Measurements from ENCODE around the gene FNDC10. TPM values are rescaled to one million over a fixed set of nuclear protein-coding genes. Genes with fewer than 3 reads are reported as not detected.

FNDC10 gene
- total and polyA plus RNA-seq, 2 experiments from 2014 or later = 2.1 to 8.8 TPM

DNA sequence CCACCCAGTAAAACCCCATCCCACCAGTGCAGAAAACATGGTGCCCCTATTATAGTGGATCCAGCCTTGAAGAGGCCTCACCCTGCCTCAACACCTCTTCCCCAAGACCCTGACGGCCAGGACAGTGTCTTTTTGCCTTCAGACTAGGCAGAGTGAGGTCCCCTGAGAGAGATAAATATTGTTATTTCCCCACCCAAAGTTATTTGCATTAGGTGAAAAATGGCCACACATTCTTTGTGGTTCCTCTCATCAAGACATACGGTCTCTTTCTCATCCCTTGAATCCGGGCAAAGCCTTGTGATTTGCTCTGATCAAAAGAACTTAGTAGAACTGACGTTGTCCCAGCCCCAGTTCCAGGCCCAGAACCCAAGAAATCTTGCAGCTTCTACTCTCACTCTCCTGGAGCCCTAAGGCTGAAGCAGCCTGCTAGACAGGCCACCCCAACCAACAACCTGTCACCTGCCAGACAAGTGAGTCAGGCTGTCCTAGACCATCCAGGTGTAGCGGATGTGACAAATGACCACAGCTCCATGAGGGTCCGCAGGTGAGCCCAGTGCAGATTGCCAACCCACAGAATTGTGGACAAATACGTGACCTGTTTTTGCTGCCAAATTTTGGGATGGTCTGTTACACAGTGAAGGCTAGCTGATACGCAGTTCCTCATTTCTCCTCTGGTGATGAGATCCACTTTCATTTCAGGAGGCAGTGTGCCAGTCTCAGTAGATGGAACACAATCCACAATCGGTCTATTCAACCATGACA, 17.2 kb downstream of the FNDC10 start:
- no peaks in the 10 kb centered on the region for H3K9me3 ChIP-seq (ENCODE audit: low read depth)
- H3K4me1 ChIP-seq (ENCODE audit: insufficient read depth) = no peaks in the 10 kb centered on the region
- no peaks in the 10 kb centered on the region for H3K36me3 ChIP-seq (replicated peaks; ENCODE audit: insufficient read depth, low read depth)
- no peak overlapping the region for H2AFZ ChIP-seq
- H3K79me2 ChIP-seq = no peaks in the 10 kb centered on the region
- H4K20me1 ChIP-seq (ENCODE audit: insufficient read depth, poor library complexity, severe bottlenecking) = no peaks in the 10 kb centered on the region
- WGBS (ENCODE audit: low lambda C conversion rate, missing lambda C conversion rate) = 73% methylated on average over 9 of the region's 9 CpGs
- H3K9me2 ChIP-seq (replicated peaks; ENCODE audit: insufficient read depth) = no peaks in the 10 kb centered on the region
- H3K27ac ChIP-seq = no peak overlapping the region
- no peak overlapping the region for H3K4me3 ChIP-seq
- DNase-seq (ENCODE audit: low spot score) = no peak
- H3K4me2 ChIP-seq = no peak overlapping the region
- TF ChIP-seq CTCF (IDR thresholded peaks at IDR 0.05; ENCODE audit: poor library complexity) (no peak), EZH2 (IDR thresholded peaks at IDR 0.05; ENCODE audit: borderline replicate concordance) (no peak), EZH2phosphoT487 (IDR thresholded peaks at IDR 0.05; ENCODE audit: low read depth, severe bottlenecking, unreplicated experiment) (no peak)
- H3K27me3 ChIP-seq = peaks cover 13% of the 10 kb centered on the region

- no peaks in the 10 kb centered on the region for H3K9me2 ChIP-seq (replicated peaks; ENCODE audit: insufficient read depth)
- H3K27ac ChIP-seq = no peak overlapping the region
- peaks cover 3% of the 10 kb centered on the region for H3K4me1 ChIP-seq (ENCODE audit: insufficient read depth)
- no peaks in the 10 kb centered on the region for H3K36me3 ChIP-seq (replicated peaks; ENCODE audit: insufficient read depth, low read depth)
- 92% methylated on average over 13 of the region's 13 CpGs for WGBS (ENCODE audit: low lambda C conversion rate, missing lambda C conversion rate)
- TF ChIP-seq EZH2phosphoT487 (IDR thresholded peaks at IDR 0.05; ENCODE audit: low read depth, severe bottlenecking, unreplicated experiment) (no peak), EZH2 (IDR thresholded peaks at IDR 0.05; ENCODE audit: borderline replicate concordance) (no peak), CTCF (IDR thresholded peaks at IDR 0.05; ENCODE audit: poor library complexity) (no peak)
- H2AFZ ChIP-seq = no peak overlapping the region
- no peak overlapping the region for H3K4me3 ChIP-seq
- H3K79me2 ChIP-seq = peaks cover 7% of the 10 kb centered on the region
- no peak overlapping the region for H3K4me2 ChIP-seq
- peaks cover 2% of the 10 kb centered on the region for H3K27me3 ChIP-seq
- H4K20me1 ChIP-seq (ENCODE audit: insufficient read depth, poor library complexity, severe bottlenecking) = no peaks in the 10 kb centered on the region
- no peak for DNase-seq (ENCODE audit: low spot score)
- no peaks in the 10 kb centered on the region for H3K9me3 ChIP-seq (ENCODE audit: low read depth)
Measured at GRCh38 chr1:1578371-1578940, 21.5 kb downstream of the FNDC10 start.

DNA sequence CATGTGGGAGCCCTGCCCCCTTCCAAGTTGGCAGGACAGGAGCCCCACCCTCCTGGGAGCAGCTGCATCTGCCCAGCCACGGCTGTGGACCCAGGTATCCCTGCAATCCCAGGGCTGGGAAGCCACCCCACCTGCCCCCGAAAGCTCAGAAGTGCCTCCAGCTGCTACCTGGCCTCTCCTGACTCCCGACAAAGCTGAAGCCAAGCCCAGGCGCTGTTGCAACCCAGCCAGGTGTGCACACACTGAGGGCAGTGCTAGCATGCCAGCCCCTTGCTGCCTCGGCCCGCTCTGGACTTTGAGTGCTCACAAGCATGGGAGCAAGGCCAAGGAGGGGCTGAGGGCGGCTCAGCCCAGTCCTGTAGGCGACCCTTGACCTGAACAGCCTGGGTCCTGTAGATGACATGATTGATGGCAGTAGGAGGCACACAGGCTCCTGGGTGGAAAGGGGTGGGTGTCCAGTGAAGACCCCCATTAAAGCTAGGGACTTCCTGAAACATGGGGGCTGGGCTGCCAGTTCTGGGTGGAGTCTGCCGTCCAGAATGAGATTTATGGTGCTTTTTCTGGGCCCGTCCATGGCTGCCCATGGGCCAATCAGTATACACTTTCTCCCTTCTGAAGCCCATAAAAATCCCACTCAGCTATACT, 22.4 kb downstream of the FNDC10 start:
- H4K20me1 ChIP-seq (ENCODE audit: insufficient read depth, poor library complexity, severe bottlenecking) = peaks cover 2% of the 10 kb centered on the region
- no peaks in the 10 kb centered on the region for H3K9me2 ChIP-seq (replicated peaks; ENCODE audit: insufficient read depth)
- H3K4me1 ChIP-seq (ENCODE audit: insufficient read depth) = peaks cover 3% of the 10 kb centered on the region
- no peak overlapping the region for H2AFZ ChIP-seq
- no peaks in the 10 kb centered on the region for H3K9me3 ChIP-seq (ENCODE audit: low read depth)
- H3K27ac ChIP-seq = no peak overlapping the region
- DNase-seq (ENCODE audit: low spot score) = no peak
- peaks cover under 1% of the 10 kb centered on the region for H3K27me3 ChIP-seq
- TF ChIP-seq EZH2 (IDR thresholded peaks at IDR 0.05; ENCODE audit: borderline replicate concordance) (no peak), EZH2phosphoT487 (IDR thresholded peaks at IDR 0.05; ENCODE audit: low read depth, severe bottlenecking, unreplicated experiment) (no peak), CTCF (IDR thresholded peaks at IDR 0.05; ENCODE audit: poor library complexity) (no peak)
- WGBS (ENCODE audit: low lambda C conversion rate, missing lambda C conversion rate) = 71% methylated on average over 10 of the region's 10 CpGs
- H3K4me3 ChIP-seq = no peak overlapping the region
- H3K4me2 ChIP-seq = no peak overlapping the region
- H3K79me2 ChIP-seq = peaks cover 17% of the 10 kb centered on the region
- no peaks in the 10 kb centered on the region for H3K36me3 ChIP-seq (replicated peaks; ENCODE audit: insufficient read depth, low read depth)

Measured in hepatocyte (in vitro differentiated cells).